HepG2 (cell line): ENCODE measurements around the gene LIMA1. TPM values are rescaled to one million over a fixed set of nuclear protein-coding genes. Genes with fewer than 3 reads are reported as not detected.

Experiments used
- ATAC-seq: fragments of 200-7000 bp; cut with Tn5 transposase; 3 replicates; pipeline ENCODE4 v1.9.1; 2020; ENCODE audit warnings: mild to moderate bottlenecking, moderate library complexity
- BruUV-seq: library from RNA; stranded (reverse); fragments of 400-500 nt; replicated peaks from 2 replicates; lab custom pipeline; 2021; lab: Mats Ljungman, UMichigan
- CTCF ChIA-PET: fragments of 300-600 bp; formaldehyde crosslinking; extraction: SDS; loops from one replicate; lab custom pipeline; 2021; ENCODE audit warnings: low total read pairs, inconsistent platforms, low intra/inter-chr PET ratio; lab: Yijun Ruan, JAX
- POLR2A ChIA-PET: fragments of 350-600 bp; sonication (Branson Sonifier 250); formaldehyde crosslinking; loops from one replicate; lab custom pipeline; 2020; ENCODE audit warnings: antibody characterized with exemption, inconsistent platforms; lab: Yijun Ruan, JAX
- DNase-seq: peaks from one replicate; pipeline ENCODE4 v3.0.0-alpha.2; 2015; ENCODE audit warnings: low spot score
- FAIRE-seq: peaks from 3 replicates; lab custom pipeline; 2011; peaks lifted over from hg19 to GRCh38; lab: Jason Lieb, UNC
- H2AFZ ChIP-seq: one replicate; pipeline ENCODE4 v1.6.1; 2011; ENCODE audit warnings: low read length, inconsistent platforms
- H3K27ac ChIP-seq: fragments of 300-600 bp; 3 replicates; pipeline ENCODE4 v1.8.0; 2011; ENCODE audit warnings: mixed run types, mild to moderate bottlenecking, mixed read lengths, low read length, inconsistent platforms; ENCODE audit not compliant: insufficient read depth; ENCODE audit errors: extremely low read length
- H3K27me3 ChIP-seq, 2 experiments: fragments of 200-600 bp in 1 of 2; 2 replicates in 1 of 2; 3 replicates in 1 of 2; pipeline versions ENCODE4 v1.6.0 to v1.8.0; 2011; ENCODE audit warnings: low read length in 2 of 2, mild to moderate bottlenecking in 2 of 2, moderate library complexity in 2 of 2, inconsistent platforms in 1 of 2; ENCODE audit not compliant: insufficient read depth in 2 of 2, control insufficient read depth in 1 of 2
- H3K36me3 ChIP-seq, 2 experiments: fragments of 200-600 bp in 1 of 2; replicated peaks in 1 of 2; 2 replicates in 1 of 2; 3 replicates in 1 of 2; pipeline versions ENCODE4 v1.5.1 to v1.8.0; 2011; ENCODE audit warnings: low read length in 2 of 2, inconsistent platforms in 1 of 2; ENCODE audit not compliant: insufficient read depth in 2 of 2, control insufficient read depth in 1 of 2
- H3K4me1 ChIP-seq: 2 replicates; pipeline ENCODE4 v1.5.1; 2012; ENCODE audit warnings: low read length, inconsistent platforms; ENCODE audit not compliant: insufficient read depth
- H3K4me2 ChIP-seq: 2 replicates; pipeline ENCODE4 v1.6.0; 2011; ENCODE audit warnings: low read depth, low read length, inconsistent platforms
- H3K4me3 ChIP-seq, 3 experiments: fragments of 200-600 bp in 1 of 3; sonication (generic), shearing (Covaris generic) in 1 of 3; replicated peaks in 1 of 3; 2 replicates each; pipeline ENCODE4 v1.5.1; 2011 to 2016; ENCODE audit warnings: low read length in 3 of 3, inconsistent platforms in 2 of 3, low read depth in 2 of 3, mild to moderate bottlenecking in 2 of 3, control low read depth in 1 of 3, mixed read lengths in 1 of 3; ENCODE audit not compliant: insufficient read depth in 1 of 3
- H3K79me2 ChIP-seq: one replicate; pipeline ENCODE4 v1.6.1; 2011; ENCODE audit warnings: low read length, inconsistent platforms; ENCODE audit not compliant: insufficient read depth
- H3K9ac ChIP-seq: 2 replicates; pipeline ENCODE4 v1.6.0; 2011; ENCODE audit warnings: mild to moderate bottlenecking, low read depth, low read length, inconsistent platforms; ENCODE audit not compliant: insufficient read depth
- H3K9me3 ChIP-seq: 2 replicates; pipeline ENCODE4 v1.5.1; 2012; ENCODE audit warnings: mild to moderate bottlenecking, low read length
- H4K20me1 ChIP-seq: 2 replicates; pipeline ENCODE4 v1.6.0; 2011; ENCODE audit warnings: inconsistent platforms, mild to moderate bottlenecking, low read length, moderate library complexity; ENCODE audit not compliant: insufficient read depth
- ATF2 ChIP-seq: sonication (generic); formaldehyde crosslinking; IDR thresholded peaks from 2 replicates; pipeline ENCODE4 v1.4.0; 2020; ENCODE audit warnings: missing genetic modification reagents
- CEBPB ChIP-seq: IDR thresholded peaks from 2 replicates; pipeline ENCODE4 v1.6.1; 2011; ENCODE audit warnings: low read depth, low read length, improper control_type of control experiment, borderline replicate concordance
- CENPX ChIP-seq: sonication (generic); formaldehyde crosslinking; IDR thresholded peaks from 2 replicates; pipeline ENCODE4 v1.9.0; 2021; ENCODE audit warnings: mild to moderate bottlenecking, missing genetic modification reagents, moderate library complexity
- ESRRA ChIP-seq: sonication (generic); formaldehyde crosslinking; IDR thresholded peaks from 2 replicates; pipeline ENCODE4 v1.5.1; 2020; ENCODE audit warnings: mild to moderate bottlenecking, low read depth, missing genetic modification reagents
- FOSL2 ChIP-seq: sonication (generic); formaldehyde crosslinking; IDR thresholded peaks from 2 replicates; pipeline ENCODE4 v1.4.0; 2020; ENCODE audit warnings: missing genetic modification reagents
- KLF6 ChIP-seq: IDR thresholded peaks from 2 replicates; pipeline ENCODE4 v1.8.0; 2016; ENCODE audit warnings: missing biosample characterization, missing genetic modification reagents
- MED13 ChIP-seq: sonication (generic); formaldehyde crosslinking; IDR thresholded peaks from 2 replicates; pipeline ENCODE4 v1.5.0; 2020; ENCODE audit warnings: missing genetic modification reagents
- NONO ChIP-seq, 2 experiments: fragments of 450-650 bp in 1 of 2; sonication (generic) in 1 of 2; formaldehyde crosslinking in 1 of 2; IDR thresholded peaks in 1 of 2; conservative IDR thresholded peaks in 1 of 2; 2 replicates each; pipeline versions ENCODE4 v1.6.1 to v1.8.0; 2017 to 2022; ENCODE audit warnings: mild to moderate bottlenecking in 1 of 2, missing genetic modification reagents in 1 of 2, moderate library complexity in 1 of 2
- PHF20 ChIP-seq: sonication (generic); formaldehyde crosslinking; IDR thresholded peaks from 2 replicates; pipeline ENCODE4 v1.5.0; 2020; ENCODE audit warnings: mild to moderate bottlenecking, missing genetic modification reagents
- RERE ChIP-seq: IDR thresholded peaks from 2 replicates; pipeline ENCODE4 v1.6.1; 2016; ENCODE audit warnings: low read depth, missing genetic modification reagents, missing compliant biosample characterization
- RXRB ChIP-seq: IDR thresholded peaks from 2 replicates; pipeline ENCODE4 v1.6.1; 2016; ENCODE audit warnings: borderline replicate concordance, missing genetic modification reagents, missing compliant biosample characterization
- SETDB1 ChIP-seq: sonication (generic); formaldehyde crosslinking; IDR thresholded peaks from 2 replicates; pipeline ENCODE4 v1.5.1; 2020; ENCODE audit warnings: missing genetic modification reagents, mild to moderate bottlenecking, borderline replicate concordance
- ZFP37 ChIP-seq: sonication (generic); formaldehyde crosslinking; IDR thresholded peaks from 2 replicates; pipeline ENCODE4 v1.4.0; 2020; ENCODE audit warnings: missing genetic modification reagents, borderline replicate concordance
- ZMYM3 ChIP-seq: sonication (generic); formaldehyde crosslinking; IDR thresholded peaks from 2 replicates; pipeline ENCODE4 v1.5.1; 2020; ENCODE audit warnings: mild to moderate bottlenecking, missing genetic modification reagents
- WGBS: methylation state at CpG from one replicate; pipeline ENCODE4 v1.1.6; 2017; ENCODE audit warnings: low lambda C conversion rate; 5-methylcytosine and 5-hydroxymethylcytosine counted together
- in situ Hi-C: cut with HindIII; loops from 2 replicates; pipeline ENCODE4 v1.10.0; 2017; ENCODE audit warnings: low pct_unique_long_range_greater_than_20kb; ENCODE audit not compliant: extremely low pct_ligation_motif_present
- intact Hi-C: fragments of 100-400 bp; cut with micrococcal nuclease; formaldehyde crosslinking; loops from one replicate; pipeline ENCODE4 v1.10.0; 2022; ENCODE audit not compliant: unreplicated experiment
- polyA plus RNA-seq, 8 experiments: library from polyadenylated mRNA; depleted of rRNA in 3 of 8; stranded (reverse) in 7 of 8; unstranded in 1 of 8; fragments of >200 nt; fragmentation: Illumina TruSeq in 4 of 8; extraction: Trizol in 4 of 8; gene quantifications; 2 replicates each; pipeline versions ENCODE4 v1.2.1 to v1.2.3, GENCODE V29; 2011 to 2016; ENCODE audit warnings: low read depth in 4 of 8, missing spikeins in 1 of 8, mixed read lengths in 1 of 8; ENCODE audit not compliant: insufficient read depth in 1 of 8
- total RNA-seq, 5 experiments: library from RNA; depleted of rRNA; stranded (reverse); fragments of >200 nt; fragmentation: Illumina TruSeq; extraction: Trizol; gene quantifications; 2 replicates each; pipeline ENCODE4 v1.2.3, GENCODE V29; 2016; ENCODE audit warnings: low read depth in 1 of 5

The LIMA1 gene
- total and polyA plus RNA-seq, 2 of the 13 experiments (the other 11 are each of a cell fraction or from before 2014, with no cell fraction given), result 13.0 to 19.8 TPM

DNA sequence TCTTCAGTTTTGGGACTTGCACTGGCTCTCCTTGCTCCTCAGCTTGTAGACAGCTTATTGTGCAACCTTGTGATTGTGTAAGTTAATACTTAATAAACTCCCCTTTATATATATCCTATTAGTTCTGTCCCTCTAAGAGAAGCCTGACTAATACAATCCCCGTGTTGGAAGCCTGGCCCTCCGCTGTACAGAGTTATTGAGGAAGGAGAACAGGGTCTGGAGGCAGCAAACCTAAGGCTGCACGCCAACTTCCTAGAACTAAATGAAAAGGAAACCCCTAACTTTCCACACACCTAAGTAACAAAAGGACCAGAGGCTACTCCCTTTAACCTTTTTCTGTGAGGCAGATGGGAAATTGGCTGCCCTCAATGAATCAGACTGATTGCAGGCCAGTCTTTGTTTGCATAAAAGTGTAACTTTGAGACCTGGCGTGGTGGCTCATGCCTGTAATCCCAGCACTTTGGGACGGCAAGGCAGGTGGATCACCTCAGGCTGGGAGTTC lies 42.6 kb upstream of the LIMA1 start:
- peak; percentile 69 for ATAC-seq
- no peaks in the 10 kb centered on the region for H4K20me1 ChIP-seq
- intact Hi-C loops, result no loop called here
- H3K9ac ChIP-seq, result no peak overlapping the region
- H3K9me3 ChIP-seq, result no peaks in the 10 kb centered on the region
- FAIRE-seq, result no peak
- no peaks in the 10 kb centered on the region for H3K79me2 ChIP-seq
- no peak overlapping the region for H3K4me3 ChIP-seq
- WGBS, result 42% methylated on average over 5 of the region's 5 CpGs
- H3K27me3 ChIP-seq, result no peaks in the 10 kb centered on the region
- TF ChIP-seq RXRB (CRISPR knock-in tag) (no peak), CEBPB (0 out of 2 replicates have a peak, but pooled peaks have one; percentile 31), CENPX (no peak), MED13 (no peak), NONO (IDR thresholded peaks at IDR 0.05) (no peak), NONO (CRISPR knock-in tag; conservative IDR thresholded peaks at IDR 0.05) (no peak), RERE (CRISPR knock-in tag) (no peak), PHF20 (no peak), ZMYM3 (CRISPR knock-in tag) (0 out of 2 replicates have a peak, but pooled peaks have one; percentile 19), ZFP37 (CRISPR knock-in tag) (no peak), SETDB1 (CRISPR knock-in tag) (no peak), FOSL2 (CRISPR knock-in tag) (peak; percentile 46; the same call in 1 of the 2 replicates), ESRRA (no peak), KLF6 (CRISPR knock-in tag) (no peak), ATF2 (CRISPR knock-in tag) (no peak)
- TF ChIP-seq, all 625 proteins: peak for 3
- Histone ChIP-seq H3K4me2 (peak overlapping the region; percentile 36), H3K36me3 (no peaks in the 10 kb centered on the region), H2AFZ (no peak overlapping the region), H3K4me1 (peaks cover 18% of the 10 kb centered on the region), H3K27ac (no peak overlapping the region)
- DNase-seq, result peak; percentile 58
- CTCF ChIA-PET, result no interaction called here
- POLR2A ChIA-PET, result interaction anchor here (0.7 kb wide), 1 partner anchor 14 kb away, joined by 3 read pairs; no protein-coding TSS in a partner anchor
- in situ Hi-C loops, result no loop called here
- BruUV-seq, result no TSS peak
